ENCODE measurements around the gene PTPRM.

The PTPRM gene

GRCh38 chr18:7813131-7813530, 246.0 kb downstream of the PTPRM start:
- TF ChIP-seq CTCF (conservative IDR thresholded peaks at IDR 0.05; ENCODE audit: low read depth), result no peak
- CTCF ChIA-PET, result no interaction called here
- POLR2A ChIA-PET (ENCODE audit: low non-redundant PET), result no interaction called here
- no peak overlapping the region for H3K27ac ChIP-seq
- no peak for DNase-seq (ENCODE audit: low spot score)

GRCh38 chr18:7814754-7815315, 247.7 kb downstream of the PTPRM start:
- TF ChIP-seq CTCF (conservative IDR thresholded peaks at IDR 0.05; ENCODE audit: low read depth), result no peak
- CTCF ChIA-PET, result no interaction called here
- no peak for DNase-seq (ENCODE audit: low spot score)
- POLR2A ChIA-PET (ENCODE audit: low non-redundant PET), result no interaction called here
- no peak overlapping the region for H3K27ac ChIP-seq

- H3K27ac ChIP-seq, result no peak overlapping the region
- ChIA-PET CTCF (no interaction called here), POLR2A (ENCODE audit: low non-redundant PET) (no interaction called here)
- DNase-seq (ENCODE audit: low spot score), result no peak
- no peak for TF ChIP-seq CTCF (conservative IDR thresholded peaks at IDR 0.05; ENCODE audit: low read depth)
Measured at GRCh38 chr18:7815787-7816186, 248.7 kb downstream of the PTPRM start.

- no peak for TF ChIP-seq CTCF (conservative IDR thresholded peaks at IDR 0.05; ENCODE audit: low read depth)
- POLR2A ChIA-PET (ENCODE audit: low non-redundant PET), result no interaction called here
- CTCF ChIA-PET, result interaction anchor here (0.6 kb wide), 1 partner anchor 17 kb away, joined by 3 read pairs; no protein-coding TSS in a partner anchor
Measured at GRCh38 chr18:7817575-7818230, 250.6 kb downstream of the PTPRM start.

GRCh38 chr18:7821784-7822183, 254.7 kb downstream of the PTPRM start:
- DNase-seq (ENCODE audit: low spot score), result no peak
- POLR2A ChIA-PET (ENCODE audit: low non-redundant PET), result no interaction called here
- CTCF ChIA-PET, result no interaction called here
- no peak overlapping the region for H3K27ac ChIP-seq
- TF ChIP-seq CTCF (conservative IDR thresholded peaks at IDR 0.05; ENCODE audit: low read depth), result no peak

More at GRCh38 chr18:7817575-7818230, 250.6 kb downstream of the PTPRM start:
- no peak for DNase-seq (ENCODE audit: low spot score)
- H3K27ac ChIP-seq, result no peak overlapping the region

GRCh38 chr18:7822435-7823331, 255.6 kb downstream of the PTPRM start:
- POLR2A ChIA-PET (ENCODE audit: low non-redundant PET), result no interaction called here
- H3K27ac ChIP-seq, result no peak overlapping the region
- CTCF ChIA-PET, result no interaction called here

More at GRCh38 chr18:7822435-7823331, 255.6 kb downstream of the PTPRM start:
- DNase-seq (ENCODE audit: low spot score), result no peak
- no peak for TF ChIP-seq CTCF (conservative IDR thresholded peaks at IDR 0.05; ENCODE audit: low read depth)

All from RWPE1 (cell line).